HG02798 (cell line): ENCODE measurements around the gene TCTA.

Experiments used
- ATAC-seq: cut with Tn5 transposase; IDR thresholded peaks from one replicate; pipeline ENCODE4 v1.9.1; 2021; ENCODE audit warnings: mild to moderate bottlenecking; ENCODE audit not compliant: unreplicated experiment, poor library complexity

The TCTA gene

GRCh38 chr3:49454898-49455681 lies 42.9 kb downstream of the TCTA start:
- ATAC-seq: no peak

DNA sequence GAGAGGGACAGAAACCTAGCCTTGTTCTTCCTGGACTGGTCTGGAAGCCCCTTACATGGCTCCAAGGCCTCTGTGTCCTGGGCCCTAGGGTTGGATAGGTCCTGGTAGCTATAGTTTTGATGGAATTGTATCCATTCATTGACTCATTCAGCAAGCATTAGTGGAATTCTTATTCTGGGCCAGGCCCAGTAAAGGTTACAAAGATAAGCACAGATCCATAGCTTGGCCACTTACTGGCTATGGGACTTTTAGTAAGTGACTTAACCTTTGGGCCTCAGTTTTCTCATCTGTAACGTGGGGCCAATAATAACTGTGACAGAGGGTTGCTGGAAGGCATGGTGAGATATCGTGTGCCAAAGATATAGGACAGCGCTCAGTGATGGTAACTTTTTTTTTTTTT lies 44.2 kb downstream of the TCTA start:
- ATAC-seq: no peak

GRCh38 chr3:49460188-49460890 lies 48.1 kb downstream of the TCTA start:
- ATAC-seq: no peak

DNA sequence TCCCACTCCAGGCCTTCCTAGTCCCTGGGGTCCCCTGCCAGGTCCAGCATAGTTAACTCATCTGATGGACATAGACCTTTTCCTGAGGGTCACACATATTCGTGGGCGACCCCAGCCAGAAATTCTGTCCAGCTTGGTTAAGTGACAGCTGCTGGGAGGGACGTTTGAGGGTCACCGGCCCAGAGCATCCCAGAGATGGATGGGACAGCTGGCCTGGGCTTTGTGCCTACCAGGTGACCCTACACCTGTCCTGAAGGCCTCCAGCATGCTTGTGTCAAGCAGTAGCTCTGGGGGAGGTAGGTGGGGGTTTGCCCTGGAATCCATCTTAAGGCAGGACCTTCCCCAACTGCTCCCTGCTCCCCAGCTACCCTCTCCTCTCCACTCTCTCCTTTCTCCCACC lies 48.7 kb downstream of the TCTA start:
- no peak for ATAC-seq

GRCh38 chr3:49461443-49462171 lies 49.4 kb downstream of the TCTA start:
- ATAC-seq: no peak

GRCh38 chr3:49462222-49462621 lies 50.0 kb downstream of the TCTA start:
- ATAC-seq: no peak

DNA sequence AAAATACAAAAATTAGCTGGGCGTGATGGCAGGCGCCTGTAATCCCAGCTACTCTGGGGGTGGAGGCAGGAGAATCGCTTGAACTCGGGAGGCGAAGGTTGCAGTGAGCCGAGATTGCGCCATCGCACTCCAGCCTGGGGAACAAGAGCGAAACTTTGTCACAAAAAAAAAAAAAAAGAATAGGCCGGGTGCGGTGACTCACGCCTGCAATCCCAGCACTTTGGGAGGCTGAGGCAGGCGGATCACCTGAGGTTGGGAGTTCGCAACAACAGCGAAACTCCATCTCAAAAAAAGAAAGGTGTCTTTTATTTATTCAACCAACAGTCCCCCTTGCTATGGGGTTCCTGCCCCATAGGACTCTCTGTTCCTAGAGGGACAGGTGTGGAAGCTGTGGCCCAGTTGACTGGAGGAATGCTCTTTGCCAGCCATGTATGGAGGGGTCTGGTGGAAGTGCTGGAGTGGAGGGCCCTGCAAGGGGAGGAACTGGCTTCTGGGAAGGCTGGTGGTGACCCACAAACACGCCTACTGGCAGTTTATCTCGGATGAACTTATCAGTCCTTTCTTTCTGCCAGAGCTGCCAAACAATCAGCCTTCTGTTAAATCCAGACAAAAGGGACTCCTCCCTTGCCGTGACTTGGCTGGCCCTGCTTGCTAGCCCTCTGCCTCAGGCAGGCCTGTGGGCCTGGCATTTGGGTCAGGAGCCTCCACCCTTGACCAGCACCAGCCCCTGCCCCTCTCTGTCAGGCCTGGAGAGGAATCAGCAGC lies 53.2 kb downstream of the TCTA start:
- ATAC-seq: no peak
